Upper lobe of right lung (tissue), 1 donor: ENCODE data around the gene NKG7. TPM values are rescaled to one million over a fixed set of nuclear protein-coding genes. Genes with fewer than 3 reads are reported as not detected.

Source experiments
- ATAC-seq: fragments of 200-7000 bp; cut with Tn5 transposase; one replicate; pipeline ENCODE4 v1.9.1; 2020; ENCODE audit warnings: mild to moderate bottlenecking, moderate library complexity
- DNase-seq: peaks from one replicate; pipeline ENCODE4 v3.0.0-alpha.2; 2020
- H3K27ac ChIP-seq: fragments of 200-600 bp; one replicate; pipeline ENCODE4 v1.8.0; 2022
- H3K27me3 ChIP-seq: fragments of 200-600 bp; one replicate; pipeline ENCODE4 v1.8.0; 2022; ENCODE audit warnings: mild to moderate bottlenecking
- H3K36me3 ChIP-seq: fragments of 200-600 bp; one replicate; pipeline ENCODE4 v1.8.0; 2022
- H3K4me1 ChIP-seq: fragments of 200-600 bp; one replicate; pipeline ENCODE4 v1.8.0; 2022
- H3K4me3 ChIP-seq: fragments of 200-600 bp; one replicate; pipeline ENCODE4 v1.8.0; 2022; ENCODE audit warnings: mild to moderate bottlenecking
- H3K9me3 ChIP-seq: fragments of 200-600 bp; one replicate; pipeline ENCODE4 v1.8.0; 2022
- CTCF ChIP-seq: fragments of 200-600 bp; IDR thresholded peaks from one replicate; pipeline ENCODE4 v1.8.0; 2022; ENCODE audit warnings: antibody characterized with exemption
- intact Hi-C: fragments of 100-400 bp; cut with DNase I; formaldehyde crosslinking; loops from one replicate; pipeline ENCODE4 v1.11.0; 2022
- total RNA-seq: library from RNA; stranded (reverse); fragmentation: NEBNext Ultra II Directional; extraction: Animal tissue kit (Norgen Biotek cat#: 25700); gene quantifications from one replicate; pipeline ENCODE4 v1.2.1, GENCODE V29; 2021
- donor health status: DM: no; HTN: yes; CAD: no; lungs with severe emphysema.

NKG7 gene
- total RNA-seq, 1 donor from 2014 or later, result 25.1 TPM

GRCh38 chr19:51354103-51354741 is 18.2 kb downstream of the NKG7 start:
- ATAC-seq, result no peak
- intact Hi-C loops, result no loop called here

GRCh38 chr19:51352783-51353360 is 19.6 kb downstream of the NKG7 start:
- ATAC-seq, result peak; percentile 15
- no peaks in the 10 kb centered on the region for H3K9me3 ChIP-seq
- DNase-seq, result no peak
- peaks cover 38% of the 10 kb centered on the region for H3K36me3 ChIP-seq
- H3K27ac ChIP-seq, result no peak overlapping the region
- no peaks in the 10 kb centered on the region for H3K4me1 ChIP-seq
- no peak overlapping the region for H3K4me3 ChIP-seq
- H3K27me3 ChIP-seq, result no peaks in the 10 kb centered on the region
- no peak for TF ChIP-seq CTCF
- intact Hi-C loops, result no loop called here

More at GRCh38 chr19:51354103-51354741, 18.2 kb downstream of the NKG7 start:
- DNase-seq, result no peak
- Histone ChIP-seq H3K27ac (no peak overlapping the region), H3K27me3 (no peaks in the 10 kb centered on the region), H3K36me3 (peaks cover 30% of the 10 kb centered on the region), H3K9me3 (no peaks in the 10 kb centered on the region), H3K4me1 (no peaks in the 10 kb centered on the region), H3K4me3 (no peak overlapping the region)
- TF ChIP-seq CTCF, result no peak

GRCh38 chr19:51351266-51351990 is 21.0 kb downstream of the NKG7 start:
- no peak for ATAC-seq
- H3K27me3 ChIP-seq, result no peaks in the 10 kb centered on the region
- intact Hi-C loops, result no loop called here
- DNase-seq, result no peak
- no peak overlapping the region for H3K4me3 ChIP-seq
- H3K9me3 ChIP-seq, result no peaks in the 10 kb centered on the region
- peaks cover 38% of the 10 kb centered on the region for H3K36me3 ChIP-seq
- H3K4me1 ChIP-seq, result no peaks in the 10 kb centered on the region
- TF ChIP-seq CTCF, result no peak
- H3K27ac ChIP-seq, result no peak overlapping the region

GRCh38 chr19:51347209-51347928 is 25.1 kb downstream of the NKG7 start:
- ATAC-seq (no peak), DNase-seq (no peak)
- intact Hi-C loops, result no loop called here
- peaks cover 41% of the 10 kb centered on the region for H3K36me3 ChIP-seq
- H3K4me1 ChIP-seq, result no peaks in the 10 kb centered on the region
- no peaks in the 10 kb centered on the region for H3K27me3 ChIP-seq
- TF ChIP-seq CTCF, result no peak
- H3K4me3 ChIP-seq, result no peak overlapping the region
- H3K9me3 ChIP-seq, result no peaks in the 10 kb centered on the region
- H3K27ac ChIP-seq, result no peak overlapping the region

GRCh38 chr19:51346742-51347141 is 25.7 kb downstream of the NKG7 start:
- intact Hi-C loops, result no loop called here
- Histone ChIP-seq H3K27me3 (no peaks in the 10 kb centered on the region), H3K27ac (no peak overlapping the region), H3K9me3 (no peaks in the 10 kb centered on the region), H3K4me3 (no peak overlapping the region), H3K36me3 (peaks cover 35% of the 10 kb centered on the region), H3K4me1 (no peaks in the 10 kb centered on the region)
- DNase-seq, result no peak
- no peak for ATAC-seq
- no peak for TF ChIP-seq CTCF
